ENCODE results near the gene CISD3. TPM values are rescaled to one million over a fixed set of nuclear protein-coding genes. Genes with fewer than 3 reads are reported as not detected.

The CISD3 gene
- total and polyA plus RNA-seq, 2 experiments from 2014 or later, result 0.94 to 8.9 TPM

DNA sequence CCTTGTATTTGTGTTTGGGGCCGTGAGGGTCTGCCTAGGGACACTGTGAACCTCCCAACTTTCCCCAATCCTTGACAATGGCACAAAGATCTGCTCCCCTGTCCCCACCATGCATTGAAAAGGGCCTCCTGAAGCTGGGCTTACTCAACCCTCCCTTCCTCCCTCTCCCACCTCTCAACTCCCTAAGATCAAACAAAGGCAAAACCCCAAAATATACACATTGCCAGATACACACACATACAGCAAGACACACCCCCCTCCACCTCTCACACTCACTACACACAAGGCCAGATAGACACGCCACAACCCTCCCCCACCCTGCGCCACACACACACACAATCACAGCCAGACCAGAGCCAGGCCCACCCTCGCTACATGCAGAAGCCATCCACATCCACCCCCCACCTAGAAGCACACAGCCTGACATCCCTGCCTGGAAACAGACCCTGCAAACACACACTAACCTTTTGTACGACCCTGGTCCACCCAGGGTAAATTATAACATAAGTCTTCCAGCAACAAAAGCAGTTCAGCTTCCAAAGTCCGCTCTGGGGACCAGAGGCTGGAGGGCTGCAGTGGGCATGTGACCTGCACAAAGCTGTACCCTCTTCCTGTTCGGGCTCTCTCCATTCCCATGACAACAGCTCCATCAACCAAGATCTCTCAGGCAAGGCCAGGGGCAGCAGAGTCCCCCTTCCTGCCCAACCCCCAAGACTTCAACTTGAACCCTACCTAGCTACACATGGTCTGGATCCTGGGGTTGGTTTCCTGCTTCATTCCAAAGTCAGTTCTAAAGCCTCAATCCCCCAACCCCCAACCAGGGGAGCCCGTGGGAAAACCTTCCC, 16.1 kb downstream of the CISD3 start (continued):
- TF ChIP-seq ZNF331 (CRISPR knock-in tag; IDR thresholded peaks at IDR 0.05; ENCODE audit: low read depth), result no peak
- TF ChIP-seq EZH2phosphoT487 (IDR thresholded peaks at IDR 0.05; ENCODE audit: unreplicated experiment), result no peak
- TF ChIP-seq, protein P1, sequence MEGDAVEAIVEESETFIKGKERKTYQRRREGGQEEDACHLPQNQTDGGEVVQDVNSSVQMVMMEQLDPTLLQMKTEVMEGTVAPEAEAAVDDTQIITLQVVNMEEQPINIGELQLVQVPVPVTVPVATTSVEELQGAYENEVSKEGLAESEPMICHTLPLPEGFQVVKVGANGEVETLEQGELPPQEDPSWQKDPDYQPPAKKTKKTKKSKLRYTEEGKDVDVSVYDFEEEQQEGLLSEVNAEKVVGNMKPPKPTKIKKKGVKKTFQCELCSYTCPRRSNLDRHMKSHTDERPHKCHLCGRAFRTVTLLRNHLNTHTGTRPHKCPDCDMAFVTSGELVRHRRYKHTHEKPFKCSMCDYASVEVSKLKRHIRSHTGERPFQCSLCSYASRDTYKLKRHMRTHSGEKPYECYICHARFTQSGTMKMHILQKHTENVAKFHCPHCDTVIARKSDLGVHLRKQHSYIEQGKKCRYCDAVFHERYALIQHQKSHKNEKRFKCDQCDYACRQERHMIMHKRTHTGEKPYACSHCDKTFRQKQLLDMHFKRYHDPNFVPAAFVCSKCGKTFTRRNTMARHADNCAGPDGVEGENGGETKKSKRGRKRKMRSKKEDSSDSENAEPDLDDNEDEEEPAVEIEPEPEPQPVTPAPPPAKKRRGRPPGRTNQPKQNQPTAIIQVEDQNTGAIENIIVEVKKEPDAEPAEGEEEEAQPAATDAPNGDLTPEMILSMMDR (conservative IDR thresholded peaks at IDR 0.05; ENCODE audit: low read depth in 2 of 2), result no peak
- TF ChIP-seq EZH2 (IDR thresholded peaks at IDR 0.05; ENCODE audit: low read depth, unreplicated experiment), result no peak
- TF ChIP-seq STAT1 (IDR thresholded peaks at IDR 0.05; ENCODE audit: unreplicated experiment), result no peak
- TF ChIP-seq POLR2AphosphoS5 (IDR thresholded peaks at IDR 0.05; ENCODE audit: low read depth), result no peak
- TF ChIP-seq ZNF114 (CRISPR knock-in tag; IDR thresholded peaks at IDR 0.05), result no peak

DNA sequence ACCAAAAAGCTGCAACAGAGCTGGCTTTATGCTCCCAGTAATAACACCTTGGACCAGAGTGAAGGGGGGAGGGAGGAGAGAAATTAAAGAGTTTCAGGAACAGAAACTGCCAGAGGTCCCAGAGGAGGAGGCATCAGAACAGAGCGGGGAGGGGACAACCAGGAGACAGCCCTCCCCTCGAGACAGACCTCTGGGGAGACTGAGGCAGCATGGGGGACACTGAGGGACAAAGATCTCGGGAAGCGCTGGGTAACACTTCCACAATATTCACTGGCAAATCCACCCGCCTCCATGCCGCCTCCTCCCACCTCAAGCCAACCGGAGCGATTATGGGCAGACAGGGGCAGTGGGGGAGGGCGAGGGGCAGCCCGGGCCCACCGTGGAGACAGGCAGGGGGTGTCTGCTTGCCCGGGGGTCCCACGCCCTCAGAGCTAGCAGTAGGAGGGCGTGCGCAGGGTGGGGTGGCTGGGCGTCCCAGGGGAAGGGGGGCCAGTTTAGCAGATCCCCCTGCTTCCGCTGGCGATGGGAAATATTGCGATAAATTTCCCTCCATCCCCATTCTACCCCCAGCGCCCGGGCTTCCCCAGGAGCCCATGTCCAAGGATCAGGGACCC, 16.8 kb downstream of the CISD3 start:
- peaks cover 41% of the 10 kb centered on the region for H4K20me1 ChIP-seq (replicated peaks; ENCODE audit: insufficient read depth)
- peaks cover 60% of the 10 kb centered on the region for H3K79me2 ChIP-seq (replicated peaks; ENCODE audit: insufficient read depth)
- peak overlapping the region; percentile 99 for H3K4me3 ChIP-seq
- peaks cover 16% of the 10 kb centered on the region for H3K27me3 ChIP-seq (ENCODE audit: insufficient read depth)
- H3K4me2 ChIP-seq, result peak overlapping the region; percentile 84
- DNase-seq (ENCODE audit: low spot score) (no peak), ATAC-seq (no peak)
- H3F3A ChIP-seq (replicated peaks; ENCODE audit: low read depth), result peaks cover 3% of the 10 kb centered on the region; the same call in 1 of the 2 replicates
- Mint-ChIP-seq H3K4me1 (peaks cover 51% of the 10 kb centered on the region), H3K9me3 (peaks cover 5% of the 10 kb centered on the region), H3K27ac (peak overlapping the region; percentile 22; the same call in 1 of the 2 replicates), H3K36me3 (ENCODE audit: low read depth) (peaks cover 15% of the 10 kb centered on the region), H3K27me3 (ENCODE audit: insufficient read depth, low read depth, poor library complexity) (peaks cover 46% of the 10 kb centered on the region), H3K4me3 (peak overlapping the region; percentile 97)
- H3K27ac ChIP-seq (ENCODE audit: low read depth), result peak overlapping the region; percentile 56; the same call in 1 of the 2 replicates
- peaks cover 50% of the 10 kb centered on the region for H3K4me1 ChIP-seq (ENCODE audit: insufficient read depth)
- no peak overlapping the region for H2AFZ ChIP-seq
- no peaks in the 10 kb centered on the region for H3K36me3 ChIP-seq (ENCODE audit: insufficient read depth)
- H3K9me2 ChIP-seq (ENCODE audit: insufficient read depth), result no peaks in the 10 kb centered on the region
- TF ChIP-seq NANOG (IDR thresholded peaks at IDR 0.05; ENCODE audit: borderline replicate concordance), result no peak
- TF ChIP-seq, protein P2, sequence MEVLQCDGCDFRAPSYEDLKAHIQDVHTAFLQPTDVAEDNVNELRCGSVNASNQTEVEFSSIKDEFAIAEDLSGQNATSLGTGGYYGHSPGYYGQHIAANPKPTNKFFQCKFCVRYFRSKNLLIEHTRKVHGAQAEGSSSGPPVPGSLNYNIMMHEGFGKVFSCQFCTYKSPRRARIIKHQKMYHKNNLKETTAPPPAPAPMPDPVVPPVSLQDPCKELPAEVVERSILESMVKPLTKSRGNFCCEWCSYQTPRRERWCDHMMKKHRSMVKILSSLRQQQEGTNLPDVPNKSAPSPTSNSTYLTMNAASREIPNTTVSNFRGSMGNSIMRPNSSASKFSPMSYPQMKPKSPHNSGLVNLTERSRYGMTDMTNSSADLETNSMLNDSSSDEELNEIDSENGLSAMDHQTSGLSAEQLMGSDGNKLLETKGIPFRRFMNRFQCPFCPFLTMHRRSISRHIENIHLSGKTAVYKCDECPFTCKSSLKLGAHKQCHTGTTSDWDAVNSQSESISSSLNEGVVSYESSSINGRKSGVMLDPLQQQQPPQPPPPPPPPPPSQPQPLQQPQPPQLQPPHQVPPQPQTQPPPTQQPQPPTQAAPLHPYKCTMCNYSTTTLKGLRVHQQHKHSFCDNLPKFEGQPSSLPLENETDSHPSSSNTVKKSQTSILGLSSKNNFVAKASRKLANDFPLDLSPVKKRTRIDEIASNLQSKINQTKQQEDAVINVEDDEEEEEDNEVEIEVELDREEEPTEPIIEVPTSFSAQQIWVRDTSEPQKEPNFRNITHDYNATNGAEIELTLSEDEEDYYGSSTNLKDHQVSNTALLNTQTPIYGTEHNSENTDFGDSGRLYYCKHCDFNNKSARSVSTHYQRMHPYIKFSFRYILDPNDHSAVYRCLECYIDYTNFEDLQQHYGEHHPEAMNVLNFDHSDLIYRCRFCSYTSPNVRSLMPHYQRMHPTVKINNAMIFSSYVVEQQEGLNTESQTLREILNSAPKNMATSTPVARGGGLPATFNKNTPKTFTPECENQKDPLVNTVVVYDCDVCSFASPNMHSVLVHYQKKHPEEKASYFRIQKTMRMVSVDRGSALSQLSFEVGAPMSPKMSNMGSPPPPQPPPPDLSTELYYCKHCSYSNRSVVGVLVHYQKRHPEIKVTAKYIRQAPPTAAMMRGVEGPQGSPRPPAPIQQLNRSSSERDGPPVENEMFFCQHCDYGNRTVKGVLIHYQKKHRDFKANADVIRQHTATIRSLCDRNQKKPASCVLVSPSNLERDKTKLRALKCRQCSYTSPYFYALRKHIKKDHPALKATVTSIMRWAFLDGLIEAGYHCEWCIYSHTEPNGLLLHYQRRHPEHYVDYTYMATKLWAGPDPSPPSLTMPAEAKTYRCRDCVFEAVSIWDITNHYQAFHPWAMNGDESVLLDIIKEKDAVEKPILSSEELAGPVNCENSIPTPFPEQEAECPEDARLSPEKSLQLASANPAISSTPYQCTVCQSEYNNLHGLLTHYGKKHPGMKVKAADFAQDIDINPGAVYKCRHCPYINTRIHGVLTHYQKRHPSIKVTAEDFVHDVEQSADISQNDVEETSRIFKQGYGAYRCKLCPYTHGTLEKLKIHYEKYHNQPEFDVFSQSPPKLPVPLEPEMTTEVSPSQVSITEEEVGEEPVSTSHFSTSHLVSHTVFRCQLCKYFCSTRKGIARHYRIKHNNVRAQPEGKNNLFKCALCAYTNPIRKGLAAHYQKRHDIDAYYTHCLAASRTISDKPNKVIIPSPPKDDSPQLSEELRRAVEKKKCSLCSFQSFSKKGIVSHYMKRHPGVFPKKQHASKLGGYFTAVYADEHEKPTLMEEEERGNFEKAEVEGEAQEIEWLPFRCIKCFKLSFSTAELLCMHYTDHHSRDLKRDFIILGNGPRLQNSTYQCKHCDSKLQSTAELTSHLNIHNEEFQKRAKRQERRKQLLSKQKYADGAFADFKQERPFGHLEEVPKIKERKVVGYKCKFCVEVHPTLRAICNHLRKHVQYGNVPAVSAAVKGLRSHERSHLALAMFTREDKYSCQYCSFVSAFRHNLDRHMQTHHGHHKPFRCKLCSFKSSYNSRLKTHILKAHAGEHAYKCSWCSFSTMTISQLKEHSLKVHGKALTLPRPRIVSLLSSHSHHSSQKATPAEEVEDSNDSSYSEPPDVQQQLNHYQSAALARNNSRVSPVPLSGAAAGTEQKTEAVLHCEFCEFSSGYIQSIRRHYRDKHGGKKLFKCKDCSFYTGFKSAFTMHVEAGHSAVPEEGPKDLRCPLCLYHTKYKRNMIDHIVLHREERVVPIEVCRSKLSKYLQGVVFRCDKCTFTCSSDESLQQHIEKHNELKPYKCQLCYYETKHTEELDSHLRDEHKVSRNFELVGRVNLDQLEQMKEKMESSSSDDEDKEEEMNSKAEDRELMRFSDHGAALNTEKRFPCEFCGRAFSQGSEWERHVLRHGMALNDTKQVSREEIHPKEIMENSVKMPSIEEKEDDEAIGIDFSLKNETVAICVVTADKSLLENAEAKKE (CRISPR knock-in tag; IDR thresholded peaks at IDR 0.05), result no peak
- no peak for TF ChIP-seq ZNF331 (CRISPR knock-in tag; IDR thresholded peaks at IDR 0.05; ENCODE audit: low read depth)
- TF ChIP-seq, protein P3, sequence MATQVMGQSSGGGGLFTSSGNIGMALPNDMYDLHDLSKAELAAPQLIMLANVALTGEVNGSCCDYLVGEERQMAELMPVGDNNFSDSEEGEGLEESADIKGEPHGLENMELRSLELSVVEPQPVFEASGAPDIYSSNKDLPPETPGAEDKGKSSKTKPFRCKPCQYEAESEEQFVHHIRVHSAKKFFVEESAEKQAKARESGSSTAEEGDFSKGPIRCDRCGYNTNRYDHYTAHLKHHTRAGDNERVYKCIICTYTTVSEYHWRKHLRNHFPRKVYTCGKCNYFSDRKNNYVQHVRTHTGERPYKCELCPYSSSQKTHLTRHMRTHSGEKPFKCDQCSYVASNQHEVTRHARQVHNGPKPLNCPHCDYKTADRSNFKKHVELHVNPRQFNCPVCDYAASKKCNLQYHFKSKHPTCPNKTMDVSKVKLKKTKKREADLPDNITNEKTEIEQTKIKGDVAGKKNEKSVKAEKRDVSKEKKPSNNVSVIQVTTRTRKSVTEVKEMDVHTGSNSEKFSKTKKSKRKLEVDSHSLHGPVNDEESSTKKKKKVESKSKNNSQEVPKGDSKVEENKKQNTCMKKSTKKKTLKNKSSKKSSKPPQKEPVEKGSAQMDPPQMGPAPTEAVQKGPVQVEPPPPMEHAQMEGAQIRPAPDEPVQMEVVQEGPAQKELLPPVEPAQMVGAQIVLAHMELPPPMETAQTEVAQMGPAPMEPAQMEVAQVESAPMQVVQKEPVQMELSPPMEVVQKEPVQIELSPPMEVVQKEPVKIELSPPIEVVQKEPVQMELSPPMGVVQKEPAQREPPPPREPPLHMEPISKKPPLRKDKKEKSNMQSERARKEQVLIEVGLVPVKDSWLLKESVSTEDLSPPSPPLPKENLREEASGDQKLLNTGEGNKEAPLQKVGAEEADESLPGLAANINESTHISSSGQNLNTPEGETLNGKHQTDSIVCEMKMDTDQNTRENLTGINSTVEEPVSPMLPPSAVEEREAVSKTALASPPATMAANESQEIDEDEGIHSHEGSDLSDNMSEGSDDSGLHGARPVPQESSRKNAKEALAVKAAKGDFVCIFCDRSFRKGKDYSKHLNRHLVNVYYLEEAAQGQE (IDR thresholded peaks at IDR 0.05; ENCODE audit: unreplicated experiment), result no peak
